Measurements from ENCODE around the gene LRRC2. TPM values are rescaled to one million over a fixed set of nuclear protein-coding genes. Genes with fewer than 3 reads are reported as not detected.

LRRC2 gene
- total and polyA plus RNA-seq, 8 donors, result 0.46 to 2.2 (median 1.0) TPM

- TF ChIP-seq CTCF (IDR thresholded peaks at IDR 0.05), result no peak
- H3K27me3 ChIP-seq, result no peaks in the 10 kb centered on the region
- H3K4me1 ChIP-seq, result no peaks in the 10 kb centered on the region
- no peak for FAIRE-seq
- intact Hi-C loops (cut with DNase I), result loop anchor here in 1 of 3 donors (10.0 kb wide), 1 partner anchor 417 kb away; no protein-coding TSS in a partner anchor
- no peaks in the 10 kb centered on the region for H3K9me3 ChIP-seq
- ATAC-seq, result no peak
- WGBS, 2 donors, result 83 to 92% methylated on average over 6 of the region's 6 CpGs
- no peak overlapping the region for H3K27ac ChIP-seq
- no peak for DNase-seq
- no peaks in the 10 kb centered on the region for H3K36me3 ChIP-seq
- H3K4me3 ChIP-seq, result no peak overlapping the region
Measured at GRCh38 chr3:46477756-46478155, 88.3 kb downstream of the LRRC2 start.

- Histone ChIP-seq H3K36me3 (no peaks in the 10 kb centered on the region), H3K4me1 (no peaks in the 10 kb centered on the region), H3K27me3 (no peaks in the 10 kb centered on the region), H3K4me3 (no peak overlapping the region), H3K9me3 (no peaks in the 10 kb centered on the region), H3K27ac (no peak overlapping the region)
- ATAC-seq, result peak in 1 of 4 donors; percentile 33
- peak in 1 of 6 donors; percentile 7 for DNase-seq
- FAIRE-seq, result no peak
- intact Hi-C loops (cut with DNase I), result loop anchor here in 1 of 3 donors (10.0 kb wide), 1 partner anchor 418 kb away; no protein-coding TSS in a partner anchor
- 79 to 81% methylated on average over 4 of the region's 4 CpGs for WGBS, 2 donors
- TF ChIP-seq CTCF (IDR thresholded peaks at IDR 0.05), result no peak
Measured at GRCh38 chr3:46477145-46477544, 89.0 kb downstream of the LRRC2 start.

- intact Hi-C loops (cut with DNase I), result loop anchor here in 1 of 3 donors (10.0 kb wide), 1 partner anchor 422 kb away; no protein-coding TSS in a partner anchor
- TF ChIP-seq CTCF (IDR thresholded peaks at IDR 0.05), result no peak
- H3K4me1 ChIP-seq, result peaks cover 0 to 26% (median 0%) of the 10 kb centered on the region in 3 donors
- H3K27me3 ChIP-seq, result no peaks in the 10 kb centered on the region
- no peak for DNase-seq
- H3K9me3 ChIP-seq, result no peaks in the 10 kb centered on the region
- 92% methylated on average over 2 of the region's 2 CpGs for WGBS, 2 donors
- H3K36me3 ChIP-seq, result no peaks in the 10 kb centered on the region
- FAIRE-seq, result no peak
- H3K4me3 ChIP-seq, result no peak overlapping the region
- H3K27ac ChIP-seq, result no peak overlapping the region
- ATAC-seq, result no peak
Measured at GRCh38 chr3:46472736-46473135, 93.4 kb downstream of the LRRC2 start.

GRCh38 chr3:46471371-46471914 is 94.7 kb downstream of the LRRC2 start:
- DNase-seq, result no peak
- Histone ChIP-seq H3K27ac (peak overlapping the region in 2 of 4 donors; percentile 80 to 82), H3K4me1 (peaks cover 0 to 30% (median 0%) of the 10 kb centered on the region in 3 donors), H3K4me3 (no peak overlapping the region), H3K36me3 (no peaks in the 10 kb centered on the region), H3K9me3 (no peaks in the 10 kb centered on the region), H3K27me3 (no peaks in the 10 kb centered on the region)
- intact Hi-C loops (cut with DNase I), result loop anchor here in 1 of 3 donors (10.0 kb wide), 1 partner anchor 423 kb away; no protein-coding TSS in a partner anchor
- 93 to 97% methylated on average over 5 of the region's 5 CpGs for WGBS, 2 donors
- peak in 1 of 4 donors; percentile 1 for ATAC-seq
- TF ChIP-seq CTCF (IDR thresholded peaks at IDR 0.05), result no peak
- no peak for FAIRE-seq

- H3K27ac ChIP-seq, result peak overlapping the region in 2 of 4 donors; percentile 80 to 82
- intact Hi-C loops (cut with DNase I), result loop anchor here in 1 of 3 donors (10.0 kb wide), 1 partner anchor 424 kb away; no protein-coding TSS in a partner anchor
Measured at GRCh38 chr3:46470831-46471230, 95.3 kb downstream of the LRRC2 start.

More at GRCh38 chr3:46470831-46471230, 95.3 kb downstream of the LRRC2 start:
- Histone ChIP-seq H3K9me3 (no peaks in the 10 kb centered on the region), H3K36me3 (no peaks in the 10 kb centered on the region), H3K27me3 (no peaks in the 10 kb centered on the region), H3K4me3 (no peak overlapping the region), H3K4me1 (peaks cover 0 to 36% (median 0%) of the 10 kb centered on the region in 3 donors)
- FAIRE-seq, result no peak
- WGBS, 2 donors, result 94% methylated on average over 4 of the region's 4 CpGs
- DNase-seq, result no peak
- no peak for TF ChIP-seq CTCF (IDR thresholded peaks at IDR 0.05)
- peak in 2 of 4 donors; percentile 16 to 32 for ATAC-seq
